Muscle layer of duodenum (tissue), 2 donors: Measurements from ENCODE around the gene RBP4.
A peak's percentile ranks its signal among the peaks of the same experiment; 100 is the strongest.

Experiments used
- H3K27ac ChIP-seq: one replicate; pipeline ENCODE4 v1.7.0; 2013; ENCODE audit warnings: mild to moderate bottlenecking, low read length
- H3K27me3 ChIP-seq: one replicate; pipeline ENCODE4 v1.7.0; 2013; ENCODE audit warnings: low read depth, mild to moderate bottlenecking, control low read depth, low read length
- H3K36me3 ChIP-seq, 2 donors: one replicate each; pipeline ENCODE4 v1.7.0; 2013; ENCODE audit warnings: low read length in 2 of 2, control low read depth in 1 of 2, mild to moderate bottlenecking in 1 of 2; ENCODE audit not compliant: insufficient read depth in 2 of 2, control insufficient read depth in 1 of 2
- H3K4me1 ChIP-seq, 2 donors: one replicate each; pipeline ENCODE4 v1.7.0; 2013; ENCODE audit warnings: low read length in 2 of 2, mild to moderate bottlenecking in 2 of 2, control low read depth in 1 of 2, moderate library complexity in 1 of 2; ENCODE audit not compliant: insufficient read depth in 2 of 2, control insufficient read depth in 1 of 2
- H3K4me3 ChIP-seq, 2 donors: one replicate each; pipeline ENCODE4 v1.7.0; 2013; ENCODE audit warnings: low read length in 2 of 2, low read depth in 1 of 2, mild to moderate bottlenecking in 1 of 2
- H3K9me3 ChIP-seq, 2 donors: one replicate each; pipeline ENCODE4 v1.7.0; 2013; ENCODE audit warnings: low read length in 2 of 2, control low read depth in 1 of 2, mild to moderate bottlenecking in 1 of 2; ENCODE audit not compliant: control insufficient read depth in 1 of 2
- donor health status: healthy.

RBP4 gene

DNA sequence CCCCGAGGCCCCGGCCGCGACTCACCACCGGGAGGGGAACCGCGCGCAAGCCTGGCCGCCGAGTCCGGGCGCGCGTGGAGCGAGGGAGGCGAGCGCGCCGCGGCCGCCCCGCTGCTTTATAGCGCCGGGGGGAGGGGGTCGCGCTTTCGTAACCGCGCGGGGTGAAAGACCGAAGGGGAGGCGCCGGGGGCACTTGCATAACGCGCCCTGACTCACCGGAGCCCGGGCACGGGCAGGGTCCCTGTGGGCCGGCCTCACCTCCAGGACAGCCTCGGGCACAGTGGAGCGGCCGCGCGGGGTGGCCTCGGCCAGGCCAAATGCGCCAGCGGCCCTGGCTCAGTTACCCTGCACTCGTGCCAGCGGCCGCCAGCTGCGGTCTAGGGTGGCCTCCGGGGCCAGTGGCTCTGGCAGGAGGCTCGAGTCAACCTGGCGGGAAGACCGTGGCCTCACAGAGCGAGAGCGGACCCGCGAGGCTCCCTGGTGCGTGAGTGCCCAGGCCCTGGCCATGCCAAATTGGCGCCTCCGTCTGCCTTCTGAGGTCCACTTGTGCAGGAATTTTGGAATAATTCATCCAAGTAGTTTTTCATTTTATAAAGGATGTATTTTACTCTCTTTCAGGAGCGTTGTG, at the start of gene RBP4:
Gene RBP4 (minus strand): TSS at position 90 of the 628 bp plus-strand sequence. CDS start 207 bp downstream, outside the sequence.
- H3K4me1 ChIP-seq, result peaks cover 0 to 11% of the 10 kb centered on the region in 2 donors
- peak within 1 kb of the TSS in 1 of 2 donors; percentile 54 for H3K4me3 ChIP-seq
- H3K9me3 ChIP-seq, result no peaks in the 10 kb centered on the region
- no peak within 1 kb of the TSS for H3K27ac ChIP-seq
- H3K36me3 ChIP-seq, result no peaks in the 10 kb centered on the region
- H3K27me3 ChIP-seq, result peaks cover 23% of the 10 kb centered on the region

DNA sequence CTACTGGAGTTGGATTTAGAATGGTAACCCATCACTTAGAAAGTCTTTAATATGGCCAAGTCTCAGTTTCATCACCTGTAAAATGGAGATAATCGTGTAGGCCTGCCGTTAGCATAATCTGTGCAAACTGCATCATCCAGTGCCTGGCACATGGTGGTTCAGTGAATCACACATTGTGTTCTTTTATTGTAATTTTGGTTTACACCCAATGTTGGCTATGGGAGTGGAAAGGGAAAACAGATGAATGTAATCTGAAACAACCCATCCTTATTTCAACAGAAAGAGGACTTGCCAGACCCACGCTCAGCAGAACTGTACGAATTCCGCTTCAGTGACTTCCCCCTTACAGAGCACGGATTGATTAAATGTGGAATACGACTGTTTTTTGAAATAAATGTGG, 38.8 kb upstream of the RBP4 start:
- Histone ChIP-seq H3K36me3 (no peaks in the 10 kb centered on the region), H3K4me1 (no peaks in the 10 kb centered on the region), H3K4me3 (no peak overlapping the region), H3K27me3 (no peaks in the 10 kb centered on the region), H3K9me3 (no peaks in the 10 kb centered on the region), H3K27ac (no peak overlapping the region)

DNA sequence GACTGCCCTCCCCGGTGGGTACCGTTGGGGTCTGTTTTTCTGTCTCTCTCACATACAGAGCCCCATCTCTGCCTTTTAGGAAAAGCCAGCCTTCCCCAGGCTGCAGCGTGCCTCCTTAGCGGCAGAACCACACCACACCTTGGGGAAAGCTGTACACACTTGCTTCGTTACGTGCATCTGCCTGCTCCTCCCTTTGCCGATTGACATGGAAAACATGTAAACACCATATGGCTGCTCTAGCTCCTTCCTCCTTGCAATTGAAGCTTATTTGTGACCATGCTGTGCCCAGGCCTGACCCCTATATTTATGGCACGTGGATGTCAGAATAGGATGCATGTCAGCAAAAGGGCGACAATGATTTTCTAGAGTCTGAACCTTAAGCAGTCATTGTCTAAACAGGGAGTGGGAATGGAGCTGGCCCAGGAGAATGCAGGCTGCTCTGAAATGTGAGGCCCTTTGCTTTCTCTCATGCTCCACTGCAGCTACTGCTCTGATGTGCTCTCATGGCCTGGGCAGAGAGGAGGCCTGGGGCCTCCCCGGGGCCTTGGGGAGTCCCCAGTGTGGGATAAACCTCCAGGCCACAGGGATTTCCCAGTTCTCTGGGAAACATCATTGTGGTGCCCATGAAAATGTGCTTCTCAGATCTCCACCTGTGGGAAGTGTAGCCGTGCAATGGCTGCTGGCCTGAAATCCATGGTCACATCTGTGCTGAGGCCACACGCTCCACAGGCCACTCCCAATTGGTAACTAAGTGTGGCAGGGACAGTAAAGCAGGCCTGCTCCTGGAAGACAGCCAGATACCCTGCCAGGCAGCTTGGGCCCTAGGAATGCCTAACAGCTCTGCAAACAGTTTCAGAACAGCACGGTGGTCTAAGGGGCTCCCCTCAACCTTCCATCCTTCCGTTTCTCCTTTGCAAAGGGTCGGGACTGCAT, 29.9 kb upstream of the RBP4 start:
- no peak overlapping the region for H3K27ac ChIP-seq
- no peaks in the 10 kb centered on the region for H3K27me3 ChIP-seq
- H3K4me1 ChIP-seq, result no peaks in the 10 kb centered on the region
- no peaks in the 10 kb centered on the region for H3K36me3 ChIP-seq
- H3K4me3 ChIP-seq, result no peak overlapping the region
- no peaks in the 10 kb centered on the region for H3K9me3 ChIP-seq

DNA sequence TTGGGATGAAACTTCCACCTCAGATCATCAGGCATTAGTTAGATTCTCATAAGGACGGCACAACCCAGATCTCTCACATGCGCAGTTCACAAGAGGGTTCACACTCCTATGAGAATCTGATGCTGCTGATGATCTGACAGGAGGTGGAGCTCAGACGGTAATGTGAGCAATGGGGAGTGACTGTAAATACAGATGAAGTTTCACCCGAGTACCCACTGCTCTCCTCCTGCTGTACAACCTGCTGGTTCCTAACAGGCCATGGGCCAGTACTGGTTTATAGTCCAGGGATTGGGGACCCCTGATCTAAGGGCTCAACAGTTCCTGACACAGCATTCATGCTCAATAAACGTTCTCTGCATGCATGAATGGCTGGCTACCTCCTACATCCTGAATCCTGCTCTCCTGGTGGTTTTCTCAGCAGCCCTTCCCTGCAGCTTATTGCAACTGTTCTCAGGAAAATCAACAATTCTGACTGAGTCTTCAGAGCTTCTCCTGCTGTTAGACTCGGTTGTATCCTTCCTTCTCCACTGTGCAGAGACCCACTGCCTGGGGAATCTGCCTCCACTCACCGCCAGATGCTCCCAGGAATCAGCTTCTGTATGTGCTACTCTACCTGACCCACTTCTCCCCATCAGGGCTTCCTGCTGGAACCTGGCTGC, 28.7 kb upstream of the RBP4 start:
- Histone ChIP-seq H3K4me1 (no peaks in the 10 kb centered on the region), H3K4me3 (no peak overlapping the region), H3K36me3 (no peaks in the 10 kb centered on the region)

DNA sequence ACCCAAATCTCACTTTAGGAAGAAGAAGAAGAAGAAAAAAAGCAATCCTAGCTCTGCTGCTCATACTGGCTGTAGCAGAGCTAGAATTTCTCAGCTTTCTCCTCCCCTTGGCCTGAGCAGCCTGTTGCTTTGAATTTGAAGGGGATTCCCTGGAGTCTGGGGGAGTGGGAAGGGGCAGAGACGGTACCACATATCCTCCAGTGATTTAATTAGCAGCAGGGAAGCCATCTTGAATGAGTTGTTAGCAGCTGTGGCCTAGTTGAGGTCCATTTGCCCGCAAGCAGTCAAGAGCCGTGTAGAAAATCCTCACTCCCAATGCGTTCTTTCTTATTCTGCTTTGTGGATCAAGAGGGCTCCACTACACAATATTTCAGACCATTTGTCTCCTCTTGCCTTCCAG, 27.8 kb upstream of the RBP4 start:
- Histone ChIP-seq H3K27me3 (no peaks in the 10 kb centered on the region), H3K36me3 (no peaks in the 10 kb centered on the region), H3K9me3 (no peaks in the 10 kb centered on the region), H3K27ac (no peak overlapping the region), H3K4me3 (no peak overlapping the region), H3K4me1 (no peaks in the 10 kb centered on the region)

More for the DNA sequence above, 28.7 kb upstream of the RBP4 start:
- Histone ChIP-seq H3K27ac (no peak overlapping the region), H3K27me3 (no peaks in the 10 kb centered on the region), H3K9me3 (no peaks in the 10 kb centered on the region)

DNA sequence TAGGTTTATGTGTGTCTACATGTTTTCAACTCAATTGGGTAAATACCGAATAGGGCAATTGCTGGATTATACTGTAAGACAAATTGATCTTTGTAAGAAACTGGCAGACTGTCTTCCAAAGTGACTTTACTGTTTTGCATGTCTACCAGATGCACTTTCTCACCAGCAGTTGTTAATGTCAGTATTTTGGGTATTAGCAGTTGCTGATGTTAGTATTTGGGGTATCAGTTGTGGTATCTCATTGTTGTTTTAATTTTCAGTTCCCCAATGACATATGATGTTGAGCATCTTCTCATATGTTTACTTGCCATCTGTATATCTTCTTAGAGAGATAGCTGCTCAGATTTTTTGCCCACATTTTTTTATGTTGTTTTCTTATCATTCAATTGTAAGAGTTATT, 21.9 kb upstream of the RBP4 start:
- no peaks in the 10 kb centered on the region for H3K27me3 ChIP-seq
- no peaks in the 10 kb centered on the region for H3K36me3 ChIP-seq
- H3K9me3 ChIP-seq, result no peaks in the 10 kb centered on the region
- H3K4me3 ChIP-seq, result no peak overlapping the region
- H3K4me1 ChIP-seq, result no peaks in the 10 kb centered on the region
- no peak overlapping the region for H3K27ac ChIP-seq

DNA sequence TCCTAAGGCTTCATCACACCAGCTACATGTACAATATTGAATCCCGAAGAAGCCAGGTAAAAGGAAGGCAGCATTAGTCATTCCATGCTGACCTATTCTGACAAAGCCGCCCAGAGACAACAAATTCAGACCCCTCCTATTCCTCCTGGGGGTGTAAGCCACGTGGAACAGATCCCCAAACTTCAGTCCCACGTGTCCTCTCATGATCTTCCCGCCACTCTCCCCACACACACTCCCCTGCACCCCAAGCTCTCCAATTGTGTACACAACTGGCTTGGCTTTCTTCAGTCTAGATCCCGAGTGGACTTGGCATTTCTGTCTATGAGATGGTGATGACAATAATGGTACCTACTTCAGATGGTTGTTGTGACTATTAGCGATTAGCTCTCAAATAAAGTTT, 19.9 kb upstream of the RBP4 start:
- Histone ChIP-seq H3K36me3 (no peaks in the 10 kb centered on the region), H3K27me3 (no peaks in the 10 kb centered on the region), H3K4me3 (no peak overlapping the region), H3K9me3 (no peaks in the 10 kb centered on the region), H3K4me1 (peaks cover 0 to 3% of the 10 kb centered on the region in 2 donors), H3K27ac (no peak overlapping the region)

DNA sequence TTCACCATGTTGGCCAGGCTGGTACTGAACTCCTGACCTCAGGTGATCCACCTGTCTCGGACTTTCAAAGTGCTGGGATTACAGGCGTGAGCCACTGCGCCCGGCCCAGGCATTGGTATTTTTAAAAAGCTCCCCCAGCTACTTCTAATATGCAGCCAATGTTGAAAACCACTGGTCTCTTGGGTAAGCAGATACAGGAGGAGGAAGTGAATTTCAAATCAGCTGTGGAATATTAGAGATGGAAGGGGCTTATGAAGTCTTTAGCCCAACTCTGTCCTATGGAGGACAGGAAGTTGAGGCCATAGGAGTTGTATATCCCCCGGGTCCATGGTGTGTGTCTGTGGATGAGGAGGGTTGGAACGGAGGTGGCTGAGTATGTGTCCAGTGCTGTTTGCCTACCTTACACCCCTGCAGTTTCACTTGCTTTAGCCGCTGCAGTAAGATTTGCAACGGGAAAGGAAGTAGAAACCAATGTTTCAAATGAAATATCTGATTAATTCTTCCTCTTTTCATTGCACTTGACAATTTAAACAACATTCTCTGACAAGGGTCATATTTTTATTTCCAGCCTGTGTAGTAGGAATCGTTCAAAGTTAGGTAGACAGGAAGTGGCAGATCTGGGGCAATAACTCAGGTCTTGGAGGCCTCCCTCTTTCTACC, 14.7 kb upstream of the RBP4 start:
- no peaks in the 10 kb centered on the region for H3K9me3 ChIP-seq
- no peaks in the 10 kb centered on the region for H3K36me3 ChIP-seq
- peaks cover 3% of the 10 kb centered on the region for H3K27me3 ChIP-seq
- no peak overlapping the region for H3K4me3 ChIP-seq
- no peak overlapping the region for H3K27ac ChIP-seq
- H3K4me1 ChIP-seq, result peaks cover 0 to 3% of the 10 kb centered on the region in 2 donors

DNA sequence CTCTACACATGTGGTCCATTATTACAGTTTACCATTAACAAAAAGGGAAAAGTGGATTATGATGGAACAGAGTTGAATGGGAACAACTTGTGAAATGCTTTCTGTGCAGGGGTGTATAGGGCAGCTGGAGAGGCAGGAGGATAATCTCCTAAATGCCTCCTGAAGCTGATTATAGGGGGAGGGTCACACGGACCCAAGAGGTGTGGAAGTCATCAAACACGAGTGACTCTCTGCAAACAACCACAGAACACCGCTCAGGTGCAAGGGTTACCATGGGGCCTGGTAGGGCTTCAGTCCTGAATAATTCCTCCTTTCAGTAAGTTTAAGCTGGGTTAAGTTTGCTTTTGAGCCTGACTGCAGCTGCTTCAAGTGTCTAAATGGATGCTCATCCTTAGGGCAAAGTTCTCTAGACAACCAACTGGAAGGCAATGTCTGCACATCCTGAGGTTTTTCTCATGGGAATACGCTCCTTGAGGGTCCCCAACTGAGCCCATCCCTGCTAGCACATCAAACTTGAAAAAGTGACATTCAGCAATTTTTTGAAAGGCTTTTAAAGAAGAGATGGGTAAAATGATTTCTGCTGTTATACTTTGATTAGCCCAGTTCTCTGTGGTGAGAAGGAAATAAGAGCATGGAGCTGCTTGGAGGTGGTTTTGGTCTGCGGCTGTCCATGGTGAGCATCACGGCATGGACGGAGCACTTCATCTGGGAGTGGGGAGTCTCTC, 13.2 kb upstream of the RBP4 start:
- no peak overlapping the region for H3K27ac ChIP-seq
- H3K4me3 ChIP-seq, result no peak overlapping the region
- H3K36me3 ChIP-seq, result no peaks in the 10 kb centered on the region
- H3K9me3 ChIP-seq, result no peaks in the 10 kb centered on the region
- H3K4me1 ChIP-seq, result peaks cover 0 to 3% of the 10 kb centered on the region in 2 donors
- H3K27me3 ChIP-seq, result peaks cover 3% of the 10 kb centered on the region

DNA sequence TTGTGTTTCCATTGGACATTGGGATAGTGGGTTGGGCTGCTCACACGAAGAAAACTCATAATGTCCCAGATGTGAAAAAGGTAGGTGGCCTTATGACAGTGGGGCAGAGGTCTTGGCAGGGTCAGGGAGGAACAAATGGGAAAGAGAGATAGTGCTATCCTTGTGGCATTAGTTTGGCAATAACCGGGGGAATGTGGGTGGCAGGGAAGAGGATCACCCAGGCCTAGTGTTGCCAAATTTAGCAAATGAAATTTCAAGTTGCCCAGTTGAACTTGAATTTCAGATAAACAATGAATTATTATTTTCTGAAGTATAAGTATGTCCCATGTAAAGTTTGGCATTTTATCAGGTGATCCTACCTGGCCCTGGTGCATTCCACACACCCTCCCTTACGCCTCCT, 12.1 kb upstream of the RBP4 start:
- Histone ChIP-seq H3K27me3 (peaks cover 3% of the 10 kb centered on the region), H3K27ac (no peak overlapping the region), H3K36me3 (no peaks in the 10 kb centered on the region), H3K4me3 (no peak overlapping the region), H3K4me1 (peaks cover 0 to 3% of the 10 kb centered on the region in 2 donors), H3K9me3 (no peaks in the 10 kb centered on the region)
